GM12865 (cell line): Measurements from ENCODE around the gene GATA5.

Experiments
- DNase-seq: peaks from one replicate; pipeline ENCODE4 v3.0.0; 2010; ENCODE audit warnings: low read depth
- H3K4me3 ChIP-seq: 2 replicates; pipeline ENCODE4 v1.5.1; 2011; ENCODE audit warnings: mild to moderate bottlenecking, low read depth, low read length, control low read depth
- TF ChIP-seq, protein P1 (sequence below): IDR thresholded peaks from 2 replicates; pipeline ENCODE4 v1.5.1; 2011; ENCODE audit warnings: low read length, control low read depth, low read depth, inconsistent platforms; ENCODE audit not compliant: insufficient read depth; ENCODE audit errors: missing control alignments

GATA5 gene

DNA sequence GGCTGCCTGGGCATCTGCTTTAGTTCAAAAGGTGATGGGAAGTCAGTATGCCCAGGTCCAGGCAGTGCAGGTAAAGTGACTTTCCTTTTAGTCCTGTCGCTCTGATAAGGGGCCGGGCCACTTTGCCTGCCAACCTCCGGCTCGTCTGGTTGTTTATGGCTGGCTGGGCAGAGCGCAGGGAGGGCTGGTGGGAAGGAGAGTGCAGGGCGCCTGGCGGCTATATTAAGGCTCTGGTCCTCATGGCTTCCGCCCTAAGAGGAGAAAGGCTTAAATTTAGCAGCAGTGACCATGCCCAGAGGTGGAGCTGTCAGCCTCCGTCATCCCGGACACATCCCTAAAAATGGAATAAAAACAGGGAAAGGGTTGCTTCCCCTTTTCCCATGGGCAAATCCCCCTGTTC lies 14.6 kb downstream of the GATA5 start:
- DNase-seq, result no peak
- H3K4me3 ChIP-seq, result no peak overlapping the region
- TF ChIP-seq, protein P1, sequence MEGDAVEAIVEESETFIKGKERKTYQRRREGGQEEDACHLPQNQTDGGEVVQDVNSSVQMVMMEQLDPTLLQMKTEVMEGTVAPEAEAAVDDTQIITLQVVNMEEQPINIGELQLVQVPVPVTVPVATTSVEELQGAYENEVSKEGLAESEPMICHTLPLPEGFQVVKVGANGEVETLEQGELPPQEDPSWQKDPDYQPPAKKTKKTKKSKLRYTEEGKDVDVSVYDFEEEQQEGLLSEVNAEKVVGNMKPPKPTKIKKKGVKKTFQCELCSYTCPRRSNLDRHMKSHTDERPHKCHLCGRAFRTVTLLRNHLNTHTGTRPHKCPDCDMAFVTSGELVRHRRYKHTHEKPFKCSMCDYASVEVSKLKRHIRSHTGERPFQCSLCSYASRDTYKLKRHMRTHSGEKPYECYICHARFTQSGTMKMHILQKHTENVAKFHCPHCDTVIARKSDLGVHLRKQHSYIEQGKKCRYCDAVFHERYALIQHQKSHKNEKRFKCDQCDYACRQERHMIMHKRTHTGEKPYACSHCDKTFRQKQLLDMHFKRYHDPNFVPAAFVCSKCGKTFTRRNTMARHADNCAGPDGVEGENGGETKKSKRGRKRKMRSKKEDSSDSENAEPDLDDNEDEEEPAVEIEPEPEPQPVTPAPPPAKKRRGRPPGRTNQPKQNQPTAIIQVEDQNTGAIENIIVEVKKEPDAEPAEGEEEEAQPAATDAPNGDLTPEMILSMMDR, result no peak

- no peak for DNase-seq
Observed at GRCh38 chr20:62460678-62461077, 15.1 kb downstream of the GATA5 start.

DNA sequence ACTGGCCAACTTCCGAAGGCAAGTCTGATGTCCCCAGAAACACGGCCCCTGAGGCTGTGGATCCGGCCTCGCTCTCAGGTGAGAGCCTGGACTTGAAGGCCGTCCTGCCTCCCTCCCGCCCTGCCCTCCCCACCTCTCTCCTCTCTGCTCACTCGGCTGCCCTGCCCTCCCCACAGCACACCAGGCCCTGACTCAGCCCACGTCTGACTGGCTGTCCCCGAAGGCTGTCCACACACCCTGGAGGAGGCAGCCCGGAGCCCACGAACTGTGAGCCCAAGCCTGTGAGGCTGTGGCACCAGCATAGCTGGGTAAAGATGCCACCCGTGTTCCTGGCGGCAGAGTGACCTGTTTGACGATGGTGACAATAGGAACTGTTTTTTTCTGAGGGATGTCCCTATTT lies 16.3 kb downstream of the GATA5 start:
- no peak overlapping the region for H3K4me3 ChIP-seq
- DNase-seq, result no peak
- TF ChIP-seq, protein P1, result no peak

More at GRCh38 chr20:62460678-62461077, 15.1 kb downstream of the GATA5 start:
- no peak overlapping the region for H3K4me3 ChIP-seq
- TF ChIP-seq, protein P1, result no peak

GRCh38 chr20:62458275-62459251 lies 17.2 kb downstream of the GATA5 start:
- no peak overlapping the region for H3K4me3 ChIP-seq
- DNase-seq, result no peak
- TF ChIP-seq, protein P1, result no peak

GRCh38 chr20:62457831-62458230 lies 18.0 kb downstream of the GATA5 start:
- H3K4me3 ChIP-seq, result no peak overlapping the region
- DNase-seq, result no peak
- TF ChIP-seq, protein P1, result no peak

DNA sequence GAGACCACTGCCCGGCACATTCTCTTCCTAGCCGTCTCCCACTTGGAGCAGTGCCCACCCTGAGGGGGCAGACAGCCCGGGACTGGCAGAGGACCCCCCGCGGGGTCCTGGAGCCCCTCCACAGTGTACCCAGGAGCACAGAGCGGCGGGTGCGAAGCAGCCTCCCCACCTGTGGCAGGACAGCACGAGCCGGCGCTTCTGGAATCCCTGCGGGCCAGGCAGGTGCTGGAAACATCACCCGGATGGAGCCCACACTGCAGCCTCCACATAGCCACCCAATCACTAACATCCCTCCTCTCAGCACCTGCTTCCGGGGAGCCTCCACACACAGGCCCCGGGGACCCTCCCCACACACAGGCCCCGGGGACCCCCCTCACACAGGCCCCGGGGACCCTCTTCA lies 18.7 kb downstream of the GATA5 start:
- no peak for DNase-seq
- TF ChIP-seq, protein P1, result no peak
- H3K4me3 ChIP-seq, result no peak overlapping the region

- TF ChIP-seq, protein P1, result no peak
- no peak for DNase-seq
- H3K4me3 ChIP-seq, result no peak overlapping the region
Observed at GRCh38 chr20:62455929-62456328, 19.9 kb downstream of the GATA5 start.
